Activated CD8-positive, alpha-beta memory T cell treated with anti-CD3 and anti-CD28 coated beads for 36 hours (primary cell): Measurements from ENCODE around the gene GRID1. TPM values are rescaled to one million over a fixed set of nuclear protein-coding genes. Genes with fewer than 3 reads are reported as not detected.

ENCODE experiments used
- CTCF ChIA-PET: fragments of 350-600 bp; sonication (Branson Sonifier 250); formaldehyde crosslinking; loops from one replicate; lab custom pipeline; 2021; ENCODE audit warnings: antibody characterized with exemption; lab: Charles Lee
- POLR2A ChIA-PET: fragments of 350-600 bp; sonication (Branson Sonifier 250); formaldehyde crosslinking; loops from one replicate; lab custom pipeline; 2021; ENCODE audit warnings: antibody characterized with exemption; lab: Charles Lee
- total RNA-seq, 2 experiments: library from RNA; stranded (reverse); gene quantifications; one replicate each; pipeline ENCODE4 v1.2.3, GENCODE V29; 2021

Gene GRID1
- total RNA-seq, 2 experiments from 2014 or later = not detected

DNA sequence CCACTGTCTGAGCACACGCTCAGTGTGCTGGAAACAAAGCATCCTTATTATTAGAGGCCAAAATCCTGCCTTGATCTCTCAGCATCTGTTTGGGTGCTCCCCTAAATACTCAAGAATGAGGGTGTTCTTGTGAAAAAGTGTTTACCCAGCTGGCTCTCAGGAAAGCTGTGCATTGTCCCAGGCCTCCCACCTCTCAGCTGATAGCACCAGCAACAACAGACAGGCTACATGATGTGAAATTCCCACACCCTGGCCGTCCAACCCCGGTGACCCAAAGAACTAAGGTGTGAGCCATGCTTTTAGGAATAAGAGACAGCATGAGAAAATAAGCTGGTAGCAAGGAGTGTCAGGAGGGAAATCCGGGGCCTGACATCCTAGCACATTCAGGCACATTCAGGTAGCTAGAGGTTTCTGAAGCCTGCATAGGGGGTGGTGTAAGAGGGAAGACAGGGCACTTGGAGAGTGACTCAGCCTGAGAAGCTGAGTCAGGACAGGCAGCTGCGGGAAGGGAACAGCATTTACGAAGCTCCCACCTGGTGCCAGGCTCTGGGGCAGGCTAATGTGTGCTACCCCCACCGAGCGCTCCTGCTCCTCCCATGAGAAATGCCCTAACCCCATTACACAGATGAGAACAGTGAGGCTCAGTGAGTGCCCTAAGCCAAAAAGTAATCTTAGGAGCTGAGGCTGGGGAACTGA lies 205.6 kb downstream of the GRID1 start:
- CTCF ChIA-PET = no interaction called here
- POLR2A ChIA-PET = no interaction called here

DNA sequence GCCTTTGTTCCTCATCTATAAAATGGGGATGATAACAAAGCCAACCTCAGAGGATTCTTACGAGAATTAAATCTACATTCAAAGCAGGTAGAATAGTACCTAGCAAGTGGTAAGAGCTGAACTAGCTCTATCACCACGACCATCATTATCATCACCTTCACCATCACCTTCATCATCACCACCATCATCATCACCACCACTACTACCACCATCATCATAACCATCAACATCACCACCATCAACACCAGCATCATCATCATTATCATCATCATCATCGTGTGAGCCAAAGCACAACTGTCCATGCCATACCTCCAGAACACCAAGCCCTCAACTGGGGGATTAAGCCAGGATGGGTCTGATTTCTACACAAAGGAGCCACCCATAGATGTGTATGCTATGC lies 206.8 kb downstream of the GRID1 start:
- ChIA-PET POLR2A (no interaction called here), CTCF (no interaction called here)

DNA sequence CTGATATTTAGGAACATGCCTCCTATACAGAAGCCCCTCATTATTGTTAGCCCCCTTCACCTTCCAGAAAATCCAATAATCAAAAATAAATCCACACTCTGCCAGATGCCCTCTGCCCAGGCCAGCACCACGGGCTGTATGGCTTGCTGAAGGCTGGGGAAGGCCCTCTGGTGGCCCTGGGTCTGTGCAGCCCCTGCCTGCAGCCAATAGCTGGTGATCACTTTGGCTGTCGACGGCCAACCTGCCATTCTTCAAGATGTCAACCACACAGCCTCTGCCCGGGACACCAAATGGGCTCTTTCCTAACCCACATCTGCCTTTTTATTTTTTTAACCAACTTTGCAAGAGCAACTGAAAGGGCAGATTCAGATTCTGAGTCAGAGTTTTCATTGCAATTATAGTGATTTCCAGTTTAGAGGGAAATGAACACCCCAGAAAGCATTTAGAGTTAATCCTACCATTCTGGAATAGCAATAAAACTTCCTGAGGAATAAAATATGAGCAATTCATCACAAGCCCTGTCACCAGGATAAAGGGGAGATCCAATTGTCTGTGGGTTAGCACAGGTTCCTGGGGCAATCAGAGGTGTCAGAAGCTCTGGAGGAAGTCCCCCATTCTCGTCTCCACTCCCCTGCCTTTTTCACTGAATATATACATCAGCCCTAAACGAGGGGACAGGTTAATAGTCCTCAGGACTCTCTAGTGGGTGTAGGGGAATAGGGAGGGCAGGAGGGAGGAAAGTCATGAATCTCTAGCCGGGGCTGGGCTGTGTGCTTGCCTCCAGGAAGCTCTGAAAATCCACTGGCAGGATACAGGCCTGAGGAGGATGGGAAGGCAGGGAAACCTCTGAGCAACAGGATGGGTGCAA lies 211.3 kb downstream of the GRID1 start:
- POLR2A ChIA-PET = no interaction called here

DNA sequence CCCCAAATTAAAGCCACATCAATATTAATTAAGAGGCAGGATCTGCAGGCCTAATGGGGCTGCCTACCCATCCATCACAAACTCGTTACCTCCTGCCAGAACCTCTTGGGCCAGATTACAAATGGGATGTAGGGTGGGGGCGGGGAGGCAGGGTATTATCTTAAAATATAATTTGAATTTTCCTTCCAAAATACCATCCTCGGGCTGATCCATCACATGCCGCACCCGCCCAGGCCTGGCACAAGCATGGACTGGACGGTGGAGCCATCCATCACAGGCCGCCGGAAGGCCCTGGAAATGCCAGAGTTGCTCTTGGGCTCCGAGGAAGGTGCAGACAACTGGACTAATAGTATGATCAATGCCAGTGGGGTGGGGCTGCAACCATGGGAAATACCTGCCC lies 212.8 kb downstream of the GRID1 start:
- ChIA-PET CTCF (no interaction called here), POLR2A (no interaction called here)

More for the DNA sequence above, 211.3 kb downstream of the GRID1 start:
- CTCF ChIA-PET = no interaction called here

DNA sequence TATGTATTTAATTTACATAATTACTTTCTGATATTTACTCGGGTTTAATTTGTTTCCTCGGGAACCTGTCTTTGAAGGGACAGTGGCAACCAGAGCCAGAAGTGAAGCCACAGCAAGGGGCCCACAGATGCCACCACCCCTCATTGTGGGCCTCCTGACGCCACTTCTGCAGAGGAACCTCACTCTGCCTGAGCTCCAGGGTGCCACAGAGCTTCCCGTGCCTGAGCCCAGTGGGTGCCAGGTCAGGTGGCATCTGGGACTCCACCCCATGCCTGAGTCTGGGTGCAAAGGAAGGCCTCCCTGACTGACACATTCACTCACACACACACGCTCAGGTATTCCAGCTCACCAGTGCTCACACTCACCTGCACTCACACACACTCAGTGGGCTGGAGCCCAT lies 213.7 kb downstream of the GRID1 start:
- CTCF ChIA-PET = no interaction called here
- POLR2A ChIA-PET = no interaction called here

DNA sequence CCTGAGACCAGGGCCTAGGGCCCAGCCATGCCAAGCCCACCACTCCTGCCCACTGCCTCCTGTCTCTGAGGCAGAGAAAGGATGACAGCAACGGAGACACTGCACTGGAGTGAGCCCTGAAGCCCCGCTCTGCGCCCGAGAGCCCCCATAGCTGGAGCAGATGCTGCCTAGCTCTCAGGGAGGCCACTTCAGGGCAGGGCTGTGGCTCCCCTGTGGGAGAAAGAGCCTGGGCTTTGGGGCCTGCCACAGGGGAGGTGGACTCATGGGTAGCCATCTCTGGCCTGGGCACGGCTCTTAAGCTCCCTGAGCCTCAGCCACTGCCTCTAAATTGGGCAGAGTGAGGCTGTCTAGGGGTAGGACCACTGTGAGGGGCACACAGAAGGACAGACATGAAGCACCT lies 214.2 kb downstream of the GRID1 start:
- ChIA-PET POLR2A (no interaction called here), CTCF (no interaction called here)

DNA sequence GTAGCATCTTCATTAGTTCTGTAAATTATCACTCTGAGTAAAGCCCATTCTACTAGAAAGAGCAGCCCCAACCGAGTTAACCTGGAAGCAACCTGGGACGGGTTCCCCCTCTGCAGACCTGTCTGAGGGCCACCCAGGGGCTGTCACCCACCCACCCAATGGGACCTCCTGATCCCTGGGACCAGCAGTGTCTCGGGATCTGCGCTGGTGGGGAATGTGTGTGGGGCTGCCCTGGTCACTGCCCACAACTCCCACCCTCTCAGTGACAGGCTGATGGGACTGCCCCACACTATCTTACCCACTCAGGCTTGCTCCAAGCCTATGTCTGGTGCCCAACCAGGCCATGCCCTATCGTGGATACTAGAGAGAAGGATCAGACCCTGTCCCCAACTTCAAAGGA lies 215.0 kb downstream of the GRID1 start:
- CTCF ChIA-PET = no interaction called here
- POLR2A ChIA-PET = no interaction called here

DNA sequence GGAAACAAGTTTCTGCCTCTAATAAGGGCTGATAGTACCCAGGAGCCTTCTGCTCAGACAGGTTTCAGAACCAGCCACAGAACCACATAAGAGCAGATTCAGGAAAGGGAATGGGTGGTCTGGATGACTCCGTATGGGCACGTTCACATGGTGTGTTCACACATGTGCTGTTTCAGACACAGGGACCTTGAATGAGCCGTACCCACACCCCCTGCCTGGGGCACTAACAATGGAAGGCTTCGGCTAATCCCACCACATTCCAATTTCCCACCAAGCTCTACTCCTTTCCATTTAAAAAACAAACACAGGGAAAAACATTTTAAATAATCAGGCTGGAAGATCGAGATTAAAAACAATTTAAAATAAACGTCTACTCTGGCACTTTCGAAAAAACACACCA lies 217.3 kb downstream of the GRID1 start:
- ChIA-PET POLR2A (no interaction called here), CTCF (no interaction called here)

DNA sequence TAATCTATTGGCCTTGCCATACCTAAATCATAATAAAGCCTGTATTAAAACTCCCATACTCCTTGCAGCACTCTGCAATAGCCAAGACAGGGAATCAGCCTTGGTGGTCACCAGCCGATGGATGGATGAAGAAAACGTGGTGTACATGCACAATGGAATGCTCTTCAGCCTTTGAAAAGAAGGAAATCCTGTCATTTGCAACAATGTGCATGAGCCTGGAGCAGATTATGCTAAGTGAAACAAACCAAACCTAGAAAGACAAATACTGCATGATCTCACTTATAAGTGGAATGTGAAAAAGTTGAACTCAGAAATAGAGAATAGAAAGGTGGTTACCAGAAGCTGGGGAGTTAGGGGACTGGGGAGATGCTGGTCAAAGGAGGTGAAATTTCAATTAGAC lies 218.5 kb downstream of the GRID1 start:
- ChIA-PET POLR2A (no interaction called here), CTCF (no interaction called here)

DNA sequence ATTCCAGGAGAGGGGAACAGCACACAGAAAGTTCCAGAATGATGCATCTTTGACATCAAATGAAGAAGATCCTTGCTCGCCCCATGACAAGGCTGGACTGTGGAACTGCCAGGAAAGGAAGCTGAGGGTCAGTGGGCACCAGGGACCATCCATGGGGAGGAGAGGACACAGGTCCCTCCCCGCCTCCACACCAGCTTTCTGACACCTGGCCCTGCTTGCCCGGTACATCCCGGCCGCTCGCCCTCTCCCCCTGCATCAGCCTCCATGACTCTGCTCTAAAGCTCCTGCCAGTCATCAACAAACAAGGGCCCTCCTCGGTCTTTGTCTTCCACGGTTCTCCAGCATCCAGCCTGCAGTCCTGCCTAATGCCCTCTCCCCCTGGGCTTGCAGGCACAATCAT lies 222.3 kb downstream of the GRID1 start:
- CTCF ChIA-PET = no interaction called here
- POLR2A ChIA-PET = no interaction called here

DNA sequence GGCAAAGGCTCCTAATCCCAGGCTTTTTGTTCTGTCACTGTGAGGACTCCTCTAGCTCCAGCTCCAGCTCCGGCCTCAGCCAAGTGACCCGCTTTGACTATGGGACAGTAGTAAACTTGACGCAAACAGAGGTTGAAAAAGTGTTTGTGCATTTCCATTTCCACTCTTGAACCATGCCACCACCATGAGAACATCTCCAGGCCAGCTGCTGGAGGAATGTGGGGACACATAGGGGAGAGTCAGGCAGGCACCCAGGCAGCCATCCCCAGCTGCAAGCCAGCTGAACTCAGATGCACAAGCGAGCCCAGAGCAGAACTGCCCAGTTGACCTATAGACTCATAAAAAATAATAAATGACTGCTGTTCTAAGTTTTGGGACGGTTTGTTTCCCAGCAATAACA lies 224.7 kb downstream of the GRID1 start:
- ChIA-PET CTCF (no interaction called here), POLR2A (no interaction called here)

DNA sequence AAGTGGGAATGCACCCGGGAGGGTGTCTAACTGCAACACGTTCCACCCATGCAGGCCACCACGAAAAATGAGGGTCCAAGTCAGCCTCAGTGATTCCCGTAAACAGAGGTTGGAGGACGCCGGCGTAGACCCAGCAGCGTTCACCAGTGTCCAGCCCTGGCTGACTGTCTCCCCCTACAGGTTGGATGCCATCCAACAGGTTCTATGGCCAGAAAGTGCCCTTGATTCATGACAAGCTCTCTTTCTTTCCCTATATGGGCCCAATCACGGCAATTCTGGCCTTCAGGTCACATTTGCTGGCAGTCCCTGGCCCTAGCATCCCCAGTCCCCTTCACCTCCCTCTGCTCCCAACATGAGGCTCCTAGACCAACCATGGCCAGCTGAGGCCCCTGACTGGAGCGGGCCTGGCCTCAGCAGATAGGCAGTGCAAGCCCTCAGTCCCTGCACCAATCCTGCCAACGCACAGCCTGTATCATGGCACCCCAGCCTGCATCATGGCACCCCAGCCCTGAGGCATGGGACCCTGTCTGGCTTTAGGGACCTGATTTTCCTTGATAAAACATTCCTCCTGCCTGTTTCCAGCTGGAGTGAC lies 227.4 kb downstream of the GRID1 start:
- ChIA-PET POLR2A (no interaction called here), CTCF (interaction anchor here (0.8 to 1.0 kb wide), 2 partner anchors 145 to 287 kb away, joined by 3 read pairs; no protein-coding TSS in a partner anchor)

DNA sequence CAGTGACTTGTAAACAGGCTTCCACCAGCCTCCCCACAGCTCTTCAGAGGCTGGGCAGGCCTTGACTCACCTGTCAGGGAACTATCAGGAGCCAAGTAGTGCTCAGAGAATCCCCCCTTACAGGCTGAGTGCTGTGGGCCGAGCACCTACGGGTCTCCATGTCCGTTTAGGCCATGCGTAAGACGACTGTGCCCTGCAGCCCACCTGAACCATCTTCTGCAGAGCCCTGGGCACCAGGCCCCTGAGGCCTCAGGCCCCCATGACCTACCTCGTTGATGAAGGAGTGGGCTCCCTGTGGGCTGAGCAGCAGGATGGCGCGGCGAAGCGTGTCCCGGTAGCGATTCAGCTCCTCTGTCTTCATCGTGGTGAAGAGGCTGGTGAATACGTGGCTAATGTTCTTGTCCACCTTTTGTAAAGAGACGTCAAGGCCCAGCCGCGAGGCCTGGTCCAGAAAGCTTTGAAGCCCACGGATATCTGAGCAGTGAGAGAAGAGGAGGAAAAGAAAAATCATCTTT lies 228.0 kb downstream of the GRID1 start:
- POLR2A ChIA-PET = interaction anchor here (0.7 kb wide), 1 partner anchor 52 kb away, joined by 4 read pairs; no protein-coding TSS in a partner anchor
- CTCF ChIA-PET = interaction anchor here (0.8 to 1.0 kb wide), 2 partner anchors 145 to 286 kb away, joined by 3 read pairs; no protein-coding TSS in a partner anchor

DNA sequence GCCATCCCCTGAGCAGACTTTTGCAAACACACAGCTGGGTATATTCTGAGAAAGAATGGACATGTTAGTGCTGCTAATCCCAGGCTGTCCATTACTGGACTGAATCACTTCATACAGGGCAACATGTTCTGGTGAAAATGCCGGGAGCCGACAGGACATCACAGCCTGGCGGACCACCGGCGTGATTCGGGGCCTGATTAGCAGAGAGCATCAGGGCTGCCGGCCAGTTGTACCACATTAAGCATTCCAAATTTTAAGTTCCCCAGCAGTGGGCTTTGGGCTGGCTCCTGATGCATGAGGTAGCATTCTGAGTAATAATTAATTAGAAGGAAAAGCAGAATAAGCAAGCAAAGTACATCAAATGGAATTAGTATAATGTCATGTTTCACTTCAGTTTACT lies 229.0 kb downstream of the GRID1 start:
- POLR2A ChIA-PET = no interaction called here
- CTCF ChIA-PET = no interaction called here

DNA sequence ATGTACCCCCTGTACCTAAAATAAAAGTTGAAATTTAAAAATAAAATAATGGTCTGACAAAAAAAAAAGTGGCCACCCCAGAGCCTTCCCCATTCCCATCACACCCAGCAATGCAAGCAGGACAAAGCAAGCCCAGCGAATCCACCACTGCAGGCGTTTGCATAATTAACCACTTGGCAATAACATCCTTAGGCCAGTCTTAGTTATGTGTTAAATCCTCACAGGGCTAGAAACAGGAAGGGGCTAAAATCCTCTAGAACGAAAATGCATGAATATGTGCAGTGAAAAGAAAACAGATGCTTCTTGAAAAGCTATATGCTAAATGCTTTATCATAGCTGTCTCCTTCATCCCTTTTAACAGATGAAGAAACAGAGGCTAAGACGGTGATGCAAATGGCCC lies 229.7 kb downstream of the GRID1 start:
- CTCF ChIA-PET = no interaction called here
- POLR2A ChIA-PET = no interaction called here

DNA sequence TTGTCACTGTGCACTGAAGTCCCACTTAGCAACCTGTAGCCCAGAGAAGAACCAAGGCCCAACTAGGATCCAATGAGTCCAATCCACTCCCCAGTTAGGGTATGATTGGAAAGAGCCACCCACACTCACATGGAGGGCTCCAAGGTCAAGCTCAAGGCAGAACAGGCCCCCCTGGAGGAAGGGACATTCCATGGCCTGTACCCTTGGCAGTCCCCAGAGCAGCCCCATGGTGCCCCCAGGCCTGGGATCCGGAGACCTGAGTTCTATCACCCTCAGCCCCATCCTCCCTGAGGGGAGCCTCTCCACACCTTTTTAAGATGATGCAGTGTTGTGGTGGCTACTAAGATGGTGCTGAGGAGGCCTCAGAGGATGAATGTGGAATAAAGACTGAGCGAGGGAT lies 231.4 kb downstream of the GRID1 start:
- POLR2A ChIA-PET = no interaction called here
- CTCF ChIA-PET = no interaction called here

DNA sequence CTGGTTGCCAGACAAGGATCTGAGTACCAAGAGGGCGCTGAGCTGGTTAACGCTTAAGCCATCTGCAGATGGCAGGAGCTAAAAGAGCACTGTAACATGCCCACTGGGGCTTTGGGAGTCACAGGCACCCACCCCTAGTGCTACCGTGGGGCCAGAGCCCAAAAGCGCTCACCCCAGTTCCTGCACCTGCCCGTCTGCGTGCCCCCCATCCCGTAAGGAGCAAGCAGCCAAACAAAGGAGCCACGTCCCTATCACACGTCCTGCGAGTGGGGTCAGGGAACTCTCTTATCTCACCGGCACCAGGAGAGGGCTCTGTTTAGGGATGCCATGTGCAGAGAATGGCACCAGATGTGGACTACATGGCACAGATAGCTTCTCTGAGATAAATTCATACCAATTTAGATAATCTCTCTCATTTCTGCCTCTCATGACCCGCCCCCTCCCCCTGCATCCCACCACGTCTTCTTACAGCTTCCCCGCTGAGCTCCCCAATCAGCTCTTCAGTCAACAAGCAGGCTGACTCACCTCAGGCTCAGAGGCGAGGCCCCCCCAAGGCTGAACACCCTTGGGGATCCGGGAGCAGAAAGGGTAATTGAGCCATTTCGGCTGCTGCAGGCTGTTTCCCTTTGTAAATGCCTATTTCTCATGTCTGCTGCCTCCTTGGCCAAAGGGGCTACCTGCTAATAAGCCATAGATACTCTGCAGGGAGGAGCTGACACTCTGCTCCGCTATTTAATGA lies 235.7 kb downstream of the GRID1 start:
- ChIA-PET POLR2A (no interaction called here), CTCF (interaction anchor here (0.7 kb wide), 1 partner anchor 30 kb away, joined by 3 read pairs; no protein-coding TSS in a partner anchor)

DNA sequence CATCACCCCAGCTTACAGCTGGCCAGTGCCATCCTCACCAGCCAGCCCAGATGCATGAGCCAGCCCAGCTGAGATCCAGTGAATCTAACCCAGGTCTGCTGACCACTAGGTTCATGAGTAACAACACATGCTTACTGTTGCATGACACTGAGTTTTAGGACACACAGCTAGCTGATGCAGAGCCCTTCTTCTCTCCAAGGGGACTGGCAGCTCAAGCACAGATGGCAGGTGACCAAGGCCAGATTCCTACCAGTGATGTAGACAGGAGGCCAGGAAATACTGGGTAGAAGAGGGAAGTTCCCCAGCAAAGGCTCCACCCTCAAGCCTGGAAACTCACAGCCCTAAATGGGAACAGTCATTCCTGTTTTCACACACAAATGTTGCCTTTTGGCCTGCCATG lies 236.6 kb downstream of the GRID1 start:
- ChIA-PET CTCF (no interaction called here), POLR2A (no interaction called here)

DNA sequence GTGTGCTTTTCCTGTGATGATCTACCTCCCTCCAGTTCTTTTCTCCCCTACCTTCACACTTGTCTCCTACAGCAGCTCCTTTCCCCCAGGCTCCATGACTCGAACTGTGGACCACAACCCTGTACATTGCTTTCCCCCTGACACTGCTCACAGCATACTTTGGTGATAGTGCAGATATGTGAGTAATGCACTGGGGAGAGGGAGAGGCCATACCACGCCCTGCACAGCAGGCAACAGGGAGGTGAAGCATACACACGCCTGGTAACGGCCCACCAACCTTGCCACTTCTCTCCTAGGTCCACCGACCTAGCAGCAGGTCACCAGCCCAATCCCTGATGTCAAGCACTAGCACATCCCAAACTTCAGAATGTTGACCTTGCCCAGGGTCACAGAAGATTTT lies 238.2 kb downstream of the GRID1 start:
- CTCF ChIA-PET = no interaction called here
- POLR2A ChIA-PET = no interaction called here
